H9 (cell line): Measurements from ENCODE around the gene EPB41L4B. TPM values are rescaled to one million over a fixed set of nuclear protein-coding genes. Genes with fewer than 3 reads are reported as not detected.

ENCODE experiments used
- DNase-seq: peaks from one replicate; pipeline ENCODE4 v3.0.0-alpha.2; 2017
- H2AFZ ChIP-seq: one replicate; pipeline ENCODE4 v1.6.1; 2013; ENCODE audit warnings: mild to moderate bottlenecking, low read length, control low read depth, moderate library complexity
- H2AK5ac ChIP-seq: 2 replicates; pipeline ENCODE4 v1.6.1; 2013; ENCODE audit warnings: low read length, control low read depth, mixed read lengths; ENCODE audit not compliant: insufficient read length
- H2BK120ac ChIP-seq: one replicate; pipeline ENCODE4 v1.6.1; 2013; ENCODE audit warnings: low read depth, mild to moderate bottlenecking, low read length, control low read depth, inconsistent platforms; ENCODE audit not compliant: poor library complexity, severe bottlenecking
- H2BK12ac ChIP-seq: 2 replicates; pipeline ENCODE4 v1.6.1; 2013; ENCODE audit warnings: low read length, control low read depth, mixed read lengths, low read depth; ENCODE audit not compliant: insufficient read length
- H2BK15ac ChIP-seq: 2 replicates; pipeline ENCODE4 v1.6.1; 2013; ENCODE audit warnings: low read depth, low read length, control low read depth
- H2BK20ac ChIP-seq: one replicate; pipeline ENCODE4 v1.6.1; 2013; ENCODE audit warnings: low read depth, mild to moderate bottlenecking, low read length, control low read depth, inconsistent platforms; ENCODE audit not compliant: poor library complexity, severe bottlenecking
- H2BK5ac ChIP-seq: 2 replicates; pipeline ENCODE4 v1.6.1; 2013; ENCODE audit warnings: low read length, control low read depth, mixed read lengths; ENCODE audit not compliant: insufficient read length
- H3K14ac ChIP-seq: 2 replicates; pipeline ENCODE4 v1.6.1; 2013; ENCODE audit warnings: low read length, control low read depth; ENCODE audit not compliant: insufficient read depth
- H3K18ac ChIP-seq: 2 replicates; pipeline ENCODE4 v1.6.1; 2013; ENCODE audit warnings: low read depth, mild to moderate bottlenecking, mixed read lengths, low read length, control low read depth; ENCODE audit not compliant: insufficient read length
- H3K23ac ChIP-seq: 2 replicates; pipeline ENCODE4 v1.6.1; 2013; ENCODE audit warnings: low read length, control low read depth, mixed read lengths, low read depth; ENCODE audit not compliant: insufficient read length
- H3K23me2 ChIP-seq: 2 replicates; pipeline ENCODE4 v1.6.1; 2013; ENCODE audit warnings: low read depth, mild to moderate bottlenecking, mixed read lengths, low read length, control low read depth; ENCODE audit not compliant: insufficient read length, poor library complexity, severe bottlenecking
- H3K27ac ChIP-seq: 2 replicates; pipeline ENCODE4 v1.5.1; 2013; ENCODE audit warnings: low read length, control low read depth, mixed read lengths, low read depth; ENCODE audit not compliant: insufficient read length
- H3K27me3 ChIP-seq: 2 replicates; pipeline ENCODE4 v1.6.1; 2013; ENCODE audit warnings: low read length, control low read depth, inconsistent platforms; ENCODE audit not compliant: insufficient read depth
- H3K4ac ChIP-seq: 2 replicates; pipeline ENCODE4 v1.6.1; 2013; ENCODE audit warnings: low read depth, mild to moderate bottlenecking, control low read depth, inconsistent platforms, low read length, moderate library complexity
- H3K4me1 ChIP-seq: 2 replicates; pipeline ENCODE4 v1.6.1; 2013; ENCODE audit warnings: low read length, control low read depth, inconsistent platforms; ENCODE audit not compliant: insufficient read depth
- H3K4me2 ChIP-seq: 2 replicates; pipeline ENCODE4 v1.6.1; 2013; ENCODE audit warnings: low read length, control low read depth, mixed read lengths; ENCODE audit not compliant: insufficient read length, insufficient read depth
- H3K56ac ChIP-seq: 2 replicates; pipeline ENCODE4 v1.6.1; 2013; ENCODE audit warnings: low read depth, mild to moderate bottlenecking, mixed read lengths, low read length, control low read depth; ENCODE audit not compliant: insufficient read length
- H3K79me1 ChIP-seq: 2 replicates; pipeline ENCODE4 v1.6.1; 2013; ENCODE audit warnings: low read depth, mild to moderate bottlenecking, moderate library complexity, low read length, control low read depth, inconsistent platforms; ENCODE audit not compliant: insufficient read depth, poor library complexity, severe bottlenecking
- H3K79me2 ChIP-seq: 2 replicates; pipeline ENCODE4 v1.6.1; 2013; ENCODE audit warnings: low read length, control low read depth, inconsistent platforms; ENCODE audit not compliant: insufficient read depth
- H3K9ac ChIP-seq: 2 replicates; pipeline ENCODE4 v1.6.1; 2013; ENCODE audit warnings: low read length, control low read depth, mixed read lengths; ENCODE audit not compliant: insufficient read length; ENCODE audit errors: extremely low read depth
- H3K9me3 ChIP-seq: one replicate; pipeline ENCODE4 v1.6.1; 2013; ENCODE audit warnings: low read depth, low read length, inconsistent platforms; ENCODE audit not compliant: control insufficient read depth
- H3T11ph ChIP-seq: one replicate; pipeline ENCODE4 v1.6.1; 2013; ENCODE audit warnings: mild to moderate bottlenecking, low read length, control low read depth, inconsistent platforms
- H4K20me1 ChIP-seq: one replicate; pipeline ENCODE4 v1.6.1; 2013; ENCODE audit not compliant: control insufficient read depth, insufficient read length, insufficient read depth
- H4K5ac ChIP-seq: 2 replicates; pipeline ENCODE4 v1.6.1; 2013; ENCODE audit warnings: low read depth, mild to moderate bottlenecking, mixed read lengths, low read length, control low read depth; ENCODE audit not compliant: insufficient read length
- H4K8ac ChIP-seq: replicated peaks from 2 replicates; pipeline ENCODE4 v1.6.1; 2013; ENCODE audit warnings: low read length, control low read depth, mixed read lengths, low read depth; ENCODE audit not compliant: insufficient read length
- H4K91ac ChIP-seq: 2 replicates; pipeline ENCODE4 v1.6.1; 2013; ENCODE audit warnings: low read depth, mild to moderate bottlenecking, moderate library complexity, mixed read lengths, low read length, control low read depth; ENCODE audit not compliant: insufficient read length
- H3K27ac Mint-ChIP-seq, 3 experiments: 2 replicates in 2 of 3; 3 replicates in 1 of 3; pipeline ENCODE4 v1.8.0; 2020 to 2021; ENCODE audit warnings: mixed read lengths in 3 of 3, mild to moderate bottlenecking in 1 of 3, moderate library complexity in 1 of 3
- H3K27me3 Mint-ChIP-seq: 2 replicates; pipeline ENCODE4 v1.8.0; 2021; ENCODE audit warnings: low read depth, mild to moderate bottlenecking, moderate library complexity, mixed read lengths
- H3K36me3 Mint-ChIP-seq, 3 experiments: 2 replicates in 2 of 3; 3 replicates in 1 of 3; pipeline ENCODE4 v1.8.0; 2020 to 2021; ENCODE audit warnings: low read depth in 3 of 3, mixed read lengths in 3 of 3; ENCODE audit not compliant: insufficient read depth in 1 of 3
- H3K4me1 Mint-ChIP-seq, 2 experiments: 2 replicates each; pipeline ENCODE4 v1.8.0; 2020; ENCODE audit warnings: mixed read lengths in 2 of 2
- H3K4me3 Mint-ChIP-seq, 2 experiments: 2 replicates in 1 of 2; 3 replicates in 1 of 2; pipeline ENCODE4 v1.8.0; 2020 to 2021; ENCODE audit warnings: mild to moderate bottlenecking in 2 of 2, mixed read lengths in 2 of 2, moderate library complexity in 1 of 2
- H3K9me3 Mint-ChIP-seq, 2 experiments: 2 replicates in 1 of 2; 3 replicates in 1 of 2; pipeline ENCODE4 v1.8.0; 2020; ENCODE audit warnings: mild to moderate bottlenecking in 2 of 2, mixed read lengths in 2 of 2, moderate library complexity in 1 of 2
- WGBS: extraction: QIAGEN DNeasy Blood & Tissue Kit; methylation state at CpG from one replicate; pipeline ENCODE4 v1.1.7; 2013; ENCODE audit warnings: missing lambda C conversion rate, low lambda C conversion rate, mixed read lengths; ENCODE audit not compliant: insufficient read length; ENCODE audit errors: extremely low coverage; 5-methylcytosine and 5-hydroxymethylcytosine counted together
- total RNA-seq: library from RNA; stranded (reverse); gene quantifications from 2 replicates; pipeline ENCODE4 v1.2.1, GENCODE V29; 2021
- TF ChIP-seq, protein P1 (sequence below): fragments of 200-600 bp; sonication (generic); conservative IDR thresholded peaks from 3 replicates; pipeline ENCODE4 v1.8.0; 2021; ENCODE audit warnings: antibody characterized with exemption, mild to moderate bottlenecking

Gene EPB41L4B
- total RNA-seq, 1 experiment from 2014 or later, result 18.9 TPM

DNA sequence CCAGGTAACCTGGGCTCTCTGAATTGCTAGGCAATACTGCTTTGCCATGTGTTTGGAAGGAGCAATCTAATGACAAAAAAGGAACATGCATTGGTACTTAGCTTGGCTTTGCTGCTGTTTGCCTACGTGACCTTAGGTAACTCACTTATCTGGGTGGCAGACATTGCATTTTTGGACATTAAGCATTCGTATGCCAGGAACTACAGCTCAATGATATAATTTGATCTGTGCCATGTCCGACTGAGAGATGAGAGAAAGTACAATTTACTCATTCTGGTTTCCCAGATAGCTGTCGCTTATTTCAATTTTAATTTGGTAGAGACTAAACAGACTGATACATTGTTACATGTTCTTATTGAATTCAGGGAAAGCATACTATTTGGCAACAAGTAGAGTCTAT lies 90.6 kb downstream of the EPB41L4B start:
- no peak overlapping the region for H4K91ac ChIP-seq
- H3K27ac ChIP-seq, result no peak overlapping the region
- no peak overlapping the region for H3K18ac ChIP-seq
- Mint-ChIP-seq H3K4me1 (no peaks in the 10 kb centered on the region), H3K4me3 (no peak overlapping the region), H3K9me3 (no peaks in the 10 kb centered on the region), H3K36me3 (no peaks in the 10 kb centered on the region), H3K27me3 (no peaks in the 10 kb centered on the region), H3K27ac (no peak overlapping the region)
- no peaks in the 10 kb centered on the region for H3K79me2 ChIP-seq
- no peak overlapping the region for H2BK120ac ChIP-seq
- DNase-seq, result no peak
- H3K56ac ChIP-seq, result no peak overlapping the region
- H2BK5ac ChIP-seq, result no peak overlapping the region
- no peaks in the 10 kb centered on the region for H3K79me1 ChIP-seq
- no CpG with 5 or more reads among the region's 4 CpGs for WGBS
- no peaks in the 10 kb centered on the region for H4K20me1 ChIP-seq
- H2BK20ac ChIP-seq, result no peak overlapping the region
- H2AK5ac ChIP-seq, result no peak overlapping the region
- no peak overlapping the region for H2AFZ ChIP-seq
- TF ChIP-seq, protein P1, sequence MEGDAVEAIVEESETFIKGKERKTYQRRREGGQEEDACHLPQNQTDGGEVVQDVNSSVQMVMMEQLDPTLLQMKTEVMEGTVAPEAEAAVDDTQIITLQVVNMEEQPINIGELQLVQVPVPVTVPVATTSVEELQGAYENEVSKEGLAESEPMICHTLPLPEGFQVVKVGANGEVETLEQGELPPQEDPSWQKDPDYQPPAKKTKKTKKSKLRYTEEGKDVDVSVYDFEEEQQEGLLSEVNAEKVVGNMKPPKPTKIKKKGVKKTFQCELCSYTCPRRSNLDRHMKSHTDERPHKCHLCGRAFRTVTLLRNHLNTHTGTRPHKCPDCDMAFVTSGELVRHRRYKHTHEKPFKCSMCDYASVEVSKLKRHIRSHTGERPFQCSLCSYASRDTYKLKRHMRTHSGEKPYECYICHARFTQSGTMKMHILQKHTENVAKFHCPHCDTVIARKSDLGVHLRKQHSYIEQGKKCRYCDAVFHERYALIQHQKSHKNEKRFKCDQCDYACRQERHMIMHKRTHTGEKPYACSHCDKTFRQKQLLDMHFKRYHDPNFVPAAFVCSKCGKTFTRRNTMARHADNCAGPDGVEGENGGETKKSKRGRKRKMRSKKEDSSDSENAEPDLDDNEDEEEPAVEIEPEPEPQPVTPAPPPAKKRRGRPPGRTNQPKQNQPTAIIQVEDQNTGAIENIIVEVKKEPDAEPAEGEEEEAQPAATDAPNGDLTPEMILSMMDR, result no peak
- H3K9ac ChIP-seq, result no peak overlapping the region
- H3K4me1 ChIP-seq, result no peaks in the 10 kb centered on the region
- no peaks in the 10 kb centered on the region for H3K23me2 ChIP-seq
- no peak overlapping the region for H3K23ac ChIP-seq
- no peak overlapping the region for H2BK15ac ChIP-seq
- H3K4me2 ChIP-seq, result no peak overlapping the region
- no peak overlapping the region for H4K5ac ChIP-seq
- H3K14ac ChIP-seq, result no peak overlapping the region
- no peak overlapping the region for H3T11ph ChIP-seq
- no peaks in the 10 kb centered on the region for H3K27me3 ChIP-seq
- H3K9me3 ChIP-seq, result no peaks in the 10 kb centered on the region
- H3K4ac ChIP-seq, result no peak overlapping the region
- no peak overlapping the region for H2BK12ac ChIP-seq
- H4K8ac ChIP-seq, result no peak overlapping the region
